Mucosa of gallbladder (tissue), 1 donor: ENCODE results near the gene OR10G2. TPM values are rescaled to one million over a fixed set of nuclear protein-coding genes. Genes with fewer than 3 reads are reported as not detected.

Source experiments
- total RNA-seq: library from RNA; stranded (reverse); gene quantifications from one replicate; pipeline ENCODE4 v1.2.1, GENCODE V29; 2021
- donor health status: DM: no; HTN: no; CAD: no.

The OR10G2 gene
- total RNA-seq, 1 donor from 2014 or later = not detected

Other genes starting within 250 kb of the OR10G2 start
- gene CHD8, start 178.8 kb downstream of the OR10G2 start, total RNA-seq = 75.9 TPM
- 20.6 TPM for gene RAB2B, start 158.0 kb downstream of the OR10G2 start, total RNA-seq
- 66.7 TPM for gene TOX4, start 157.7 kb downstream of the OR10G2 start, total RNA-seq
- 37.5 TPM for gene METTL3, start 123.6 kb downstream of the OR10G2 start, total RNA-seq
- gene SALL2, start 108.6 kb downstream of the OR10G2 start, total RNA-seq = 8.3 TPM
- gene OR10G3, start 54.9 kb downstream of the OR10G2 start, total RNA-seq = not detected
- gene OR4E2, start 18.9 kb upstream of the OR10G2 start, total RNA-seq = not detected
- not detected for gene OR4E1, start 38.9 kb upstream of the OR10G2 start, total RNA-seq